H1 (cell line): ENCODE results near the gene WNT7A. TPM values are rescaled to one million over a fixed set of nuclear protein-coding genes. Genes with fewer than 3 reads are reported as not detected.

ENCODE experiments used
- POLR2AphosphoS5 ChIP-seq: IDR thresholded peaks from 2 replicates; pipeline ENCODE4 v1.6.1; 2011; ENCODE audit warnings: low read depth, low read length
- polyA plus RNA-seq, 7 experiments: library from polyadenylated mRNA; depleted of rRNA in 3 of 7; stranded (reverse) in 5 of 7; unstranded in 2 of 7; fragments of >200 nt in 5 of 7; fragments of 200-250 nt in 2 of 7; gene quantifications; 1 replicate in 5 of 7; 2 replicates in 1 of 7; 4 replicates in 1 of 7; pipeline versions ENCODE4 v1.2.1 to v1.2.3, GENCODE V29; 2011 to 2013; ENCODE audit warnings: missing spikeins in 2 of 7, mixed read lengths in 2 of 7
- total RNA-seq: library from RNA; stranded (reverse); fragmentation: NEBNext Ultra II Directional; extraction: Animal tissue kit (Norgen Biotek cat#: 25700); gene quantifications from 2 replicates; pipeline ENCODE4 v1.2.1, GENCODE V29; 2021
- TF ChIP-seq, protein P1 (sequence below): fragments of 300-600 bp; sonication (generic); IDR thresholded peaks from 2 replicates; pipeline ENCODE4 v1.7.1; 2012; ENCODE audit warnings: low read length, moderate library complexity, mild to moderate bottlenecking, inconsistent platforms; ENCODE audit not compliant: insufficient replicate concordance

The WNT7A gene
- total and polyA plus RNA-seq, 2 of the 8 experiments (the other 6 are each of a cell fraction or from before 2014, with no cell fraction given), result 0.02 TPM; not detected in 1

DNA sequence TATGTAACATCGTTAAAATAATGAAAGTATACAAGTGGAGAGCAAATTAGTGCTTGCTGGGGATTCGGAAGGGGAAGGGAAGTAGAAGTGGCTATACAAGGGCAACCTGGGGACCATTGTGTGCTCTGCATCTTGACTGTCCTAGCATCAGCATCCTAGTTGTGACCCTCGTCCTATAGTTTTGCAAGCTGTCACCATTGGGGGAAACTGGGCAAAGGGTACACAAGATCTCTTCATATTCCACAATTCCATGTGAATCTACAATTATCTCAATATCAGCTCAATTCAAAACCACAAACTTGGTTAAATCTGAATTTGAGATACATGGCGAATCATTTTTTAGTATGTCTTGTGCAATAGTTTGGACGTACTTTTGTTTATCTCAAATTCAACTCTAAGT, 30.9 kb downstream of the WNT7A start (continued):
- TF ChIP-seq, protein P1, sequence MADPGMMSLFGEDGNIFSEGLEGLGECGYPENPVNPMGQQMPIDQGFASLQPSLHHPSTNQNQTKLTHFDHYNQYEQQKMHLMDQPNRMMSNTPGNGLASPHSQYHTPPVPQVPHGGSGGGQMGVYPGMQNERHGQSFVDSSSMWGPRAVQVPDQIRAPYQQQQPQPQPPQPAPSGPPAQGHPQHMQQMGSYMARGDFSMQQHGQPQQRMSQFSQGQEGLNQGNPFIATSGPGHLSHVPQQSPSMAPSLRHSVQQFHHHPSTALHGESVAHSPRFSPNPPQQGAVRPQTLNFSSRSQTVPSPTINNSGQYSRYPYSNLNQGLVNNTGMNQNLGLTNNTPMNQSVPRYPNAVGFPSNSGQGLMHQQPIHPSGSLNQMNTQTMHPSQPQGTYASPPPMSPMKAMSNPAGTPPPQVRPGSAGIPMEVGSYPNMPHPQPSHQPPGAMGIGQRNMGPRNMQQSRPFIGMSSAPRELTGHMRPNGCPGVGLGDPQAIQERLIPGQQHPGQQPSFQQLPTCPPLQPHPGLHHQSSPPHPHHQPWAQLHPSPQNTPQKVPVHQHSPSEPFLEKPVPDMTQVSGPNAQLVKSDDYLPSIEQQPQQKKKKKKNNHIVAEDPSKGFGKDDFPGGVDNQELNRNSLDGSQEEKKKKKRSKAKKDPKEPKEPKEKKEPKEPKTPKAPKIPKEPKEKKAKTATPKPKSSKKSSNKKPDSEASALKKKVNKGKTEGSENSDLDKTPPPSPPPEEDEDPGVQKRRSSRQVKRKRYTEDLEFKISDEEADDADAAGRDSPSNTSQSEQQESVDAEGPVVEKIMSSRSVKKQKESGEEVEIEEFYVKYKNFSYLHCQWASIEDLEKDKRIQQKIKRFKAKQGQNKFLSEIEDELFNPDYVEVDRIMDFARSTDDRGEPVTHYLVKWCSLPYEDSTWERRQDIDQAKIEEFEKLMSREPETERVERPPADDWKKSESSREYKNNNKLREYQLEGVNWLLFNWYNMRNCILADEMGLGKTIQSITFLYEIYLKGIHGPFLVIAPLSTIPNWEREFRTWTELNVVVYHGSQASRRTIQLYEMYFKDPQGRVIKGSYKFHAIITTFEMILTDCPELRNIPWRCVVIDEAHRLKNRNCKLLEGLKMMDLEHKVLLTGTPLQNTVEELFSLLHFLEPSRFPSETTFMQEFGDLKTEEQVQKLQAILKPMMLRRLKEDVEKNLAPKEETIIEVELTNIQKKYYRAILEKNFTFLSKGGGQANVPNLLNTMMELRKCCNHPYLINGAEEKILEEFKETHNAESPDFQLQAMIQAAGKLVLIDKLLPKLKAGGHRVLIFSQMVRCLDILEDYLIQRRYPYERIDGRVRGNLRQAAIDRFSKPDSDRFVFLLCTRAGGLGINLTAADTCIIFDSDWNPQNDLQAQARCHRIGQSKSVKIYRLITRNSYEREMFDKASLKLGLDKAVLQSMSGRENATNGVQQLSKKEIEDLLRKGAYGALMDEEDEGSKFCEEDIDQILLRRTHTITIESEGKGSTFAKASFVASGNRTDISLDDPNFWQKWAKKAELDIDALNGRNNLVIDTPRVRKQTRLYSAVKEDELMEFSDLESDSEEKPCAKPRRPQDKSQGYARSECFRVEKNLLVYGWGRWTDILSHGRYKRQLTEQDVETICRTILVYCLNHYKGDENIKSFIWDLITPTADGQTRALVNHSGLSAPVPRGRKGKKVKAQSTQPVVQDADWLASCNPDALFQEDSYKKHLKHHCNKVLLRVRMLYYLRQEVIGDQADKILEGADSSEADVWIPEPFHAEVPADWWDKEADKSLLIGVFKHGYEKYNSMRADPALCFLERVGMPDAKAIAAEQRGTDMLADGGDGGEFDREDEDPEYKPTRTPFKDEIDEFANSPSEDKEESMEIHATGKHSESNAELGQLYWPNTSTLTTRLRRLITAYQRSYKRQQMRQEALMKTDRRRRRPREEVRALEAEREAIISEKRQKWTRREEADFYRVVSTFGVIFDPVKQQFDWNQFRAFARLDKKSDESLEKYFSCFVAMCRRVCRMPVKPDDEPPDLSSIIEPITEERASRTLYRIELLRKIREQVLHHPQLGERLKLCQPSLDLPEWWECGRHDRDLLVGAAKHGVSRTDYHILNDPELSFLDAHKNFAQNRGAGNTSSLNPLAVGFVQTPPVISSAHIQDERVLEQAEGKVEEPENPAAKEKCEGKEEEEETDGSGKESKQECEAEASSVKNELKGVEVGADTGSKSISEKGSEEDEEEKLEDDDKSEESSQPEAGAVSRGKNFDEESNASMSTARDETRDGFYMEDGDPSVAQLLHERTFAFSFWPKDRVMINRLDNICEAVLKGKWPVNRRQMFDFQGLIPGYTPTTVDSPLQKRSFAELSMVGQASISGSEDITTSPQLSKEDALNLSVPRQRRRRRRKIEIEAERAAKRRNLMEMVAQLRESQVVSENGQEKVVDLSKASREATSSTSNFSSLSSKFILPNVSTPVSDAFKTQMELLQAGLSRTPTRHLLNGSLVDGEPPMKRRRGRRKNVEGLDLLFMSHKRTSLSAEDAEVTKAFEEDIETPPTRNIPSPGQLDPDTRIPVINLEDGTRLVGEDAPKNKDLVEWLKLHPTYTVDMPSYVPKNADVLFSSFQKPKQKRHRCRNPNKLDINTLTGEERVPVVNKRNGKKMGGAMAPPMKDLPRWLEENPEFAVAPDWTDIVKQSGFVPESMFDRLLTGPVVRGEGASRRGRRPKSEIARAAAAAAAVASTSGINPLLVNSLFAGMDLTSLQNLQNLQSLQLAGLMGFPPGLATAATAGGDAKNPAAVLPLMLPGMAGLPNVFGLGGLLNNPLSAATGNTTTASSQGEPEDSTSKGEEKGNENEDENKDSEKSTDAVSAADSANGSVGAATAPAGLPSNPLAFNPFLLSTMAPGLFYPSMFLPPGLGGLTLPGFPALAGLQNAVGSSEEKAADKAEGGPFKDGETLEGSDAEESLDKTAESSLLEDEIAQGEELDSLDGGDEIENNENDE, result no peak
- no peak for TF ChIP-seq POLR2AphosphoS5
- TF ChIP-seq, all 59 proteins: peak for 0
